ENCODE results near the gene CTU2.

GRCh38 chr16:88721236-88721635, 14.9 kb downstream of the CTU2 start:
- TF ChIP-seq POLR2A (IDR thresholded peaks at IDR 0.05), result no peak
- no peak for TF ChIP-seq CTCF (IDR thresholded peaks at IDR 0.05)
- no peak for TF ChIP-seq POLR2AphosphoS5 (IDR thresholded peaks at IDR 0.05)
